ENCODE measurements around the gene PCDHA8. TPM values are rescaled to one million over a fixed set of nuclear protein-coding genes. Genes with fewer than 3 reads are reported as not detected.
"Not testable (repeated sequence)": the region's sequence is repeated elsewhere in the genome, so short reads cannot be mapped to it uniquely, and the experiment has no call there.

Gene PCDHA8
- total and polyA plus RNA-seq, 4 donors: 0.63 to 4.3 (median 1.6) TPM

- 11% methylated on average over 11 of the region's 18 CpGs for WGBS (ENCODE audit: insufficient coverage)
- H3K27ac ChIP-seq (ENCODE audit: low read depth, low read length): no peak overlapping the region
- peaks cover 14% of the 10 kb centered on the region for H3K9me3 ChIP-seq (ENCODE audit: control insufficient read depth, insufficient read depth, low read length)
- H3K36me3 ChIP-seq (ENCODE audit: control insufficient read depth, insufficient read depth, low read length): peaks cover 12% of the 10 kb centered on the region
- peak in 1 of 6 donors; percentile 28 for DNase-seq (ENCODE audit: low read depth in 4 of 6, low spot score in 6 of 6)
- no peaks in the 10 kb centered on the region for H3K4me1 ChIP-seq (ENCODE audit: control insufficient read depth, insufficient read depth, low read length)
- H3K27me3 ChIP-seq (ENCODE audit: control insufficient read depth, insufficient read depth, low read length): no peaks in the 10 kb centered on the region
- peak overlapping the region; percentile 9 for H3K4me3 ChIP-seq (ENCODE audit: low read depth, low read length)
Observed at GRCh38 chr5:140828362-140828737, 12.6 kb upstream of the PCDHA8 start.

GRCh38 chr5:140829511-140830501, 11.2 kb upstream of the PCDHA8 start:
- H3K36me3 ChIP-seq (ENCODE audit: control insufficient read depth, insufficient read depth, low read length); H3K4me3 ChIP-seq (ENCODE audit: low read depth, low read length); H3K27me3 ChIP-seq (ENCODE audit: control insufficient read depth, insufficient read depth, low read length); DNase-seq (ENCODE audit: low read depth in 4 of 6, low spot score in 6 of 6); H3K27ac ChIP-seq (ENCODE audit: low read depth, low read length); H3K4me1 ChIP-seq (ENCODE audit: control insufficient read depth, insufficient read depth, low read length): not testable (repeated sequence)
- peaks cover 13% of the 10 kb centered on the region for H3K9me3 ChIP-seq (ENCODE audit: control insufficient read depth, insufficient read depth, low read length)
- WGBS (ENCODE audit: insufficient coverage): 32% methylated on average over 100 of the region's 106 CpGs

GRCh38 chr5:140833993-140834392, 7.0 kb upstream of the PCDHA8 start, which contains the start of gene PCDHA7:
Gene PCDHA7, plus strand, starts transcription at chr5:140834269. Its CDS starts 115 bp downstream, at chr5:140834384.
- H3K27ac ChIP-seq (ENCODE audit: low read depth, low read length): no peak within 1 kb of the TSS
- H3K4me1 ChIP-seq (ENCODE audit: control insufficient read depth, insufficient read depth, low read length): no peaks in the 10 kb centered on the region
- DNase-seq (ENCODE audit: low read depth in 4 of 6, low spot score in 6 of 6): peak in 2 of 6 donors; percentile 21 to 67
- peaks cover 16% of the 10 kb centered on the region for H3K9me3 ChIP-seq (ENCODE audit: control insufficient read depth, insufficient read depth, low read length)
- H3K36me3 ChIP-seq (ENCODE audit: control insufficient read depth, insufficient read depth, low read length): peaks cover 17% of the 10 kb centered on the region
- no peaks in the 10 kb centered on the region for H3K27me3 ChIP-seq (ENCODE audit: control insufficient read depth, insufficient read depth, low read length)
- no peak within 1 kb of the TSS for H3K4me3 ChIP-seq (ENCODE audit: low read depth, low read length)
- no CpG with 5 or more reads among the region's 8 CpGs for WGBS (ENCODE audit: insufficient coverage)

GRCh38 chr5:140834439-140835008, 6.5 kb upstream of the PCDHA8 start:
- not testable (repeated sequence) for H3K4me1 ChIP-seq (ENCODE audit: control insufficient read depth, insufficient read depth, low read length); H3K4me3 ChIP-seq (ENCODE audit: low read depth, low read length); H3K27ac ChIP-seq (ENCODE audit: low read depth, low read length); H3K27me3 ChIP-seq (ENCODE audit: control insufficient read depth, insufficient read depth, low read length)
- whole genome bisulfite sequencing (ENCODE audit: insufficient coverage): 14% methylated on average over 23 of the region's 38 CpGs
- H3K36me3 ChIP-seq (ENCODE audit: control insufficient read depth, insufficient read depth, low read length): peaks cover 17% of the 10 kb centered on the region
- H3K9me3 ChIP-seq (ENCODE audit: control insufficient read depth, insufficient read depth, low read length): peaks cover 16% of the 10 kb centered on the region
- peak in 1 of 6 donors; percentile 8 for DNase-seq (ENCODE audit: low read depth in 4 of 6, low spot score in 6 of 6)

- DNase-seq (ENCODE audit: low read depth in 4 of 6, low spot score in 6 of 6): no peak
- Histone ChIP-seq H3K36me3 (ENCODE audit: control insufficient read depth, insufficient read depth, low read length) (peaks cover 10% of the 10 kb centered on the region), H3K9me3 (ENCODE audit: control insufficient read depth, insufficient read depth, low read length) (peaks cover 13% of the 10 kb centered on the region), H3K27me3 (ENCODE audit: control insufficient read depth, insufficient read depth, low read length) (no peaks in the 10 kb centered on the region), H3K4me1 (ENCODE audit: control insufficient read depth, insufficient read depth, low read length) (no peaks in the 10 kb centered on the region), H3K4me3 (ENCODE audit: low read depth, low read length) (no peak overlapping the region), H3K27ac (ENCODE audit: low read depth, low read length) (no peak overlapping the region)
- WGBS (ENCODE audit: insufficient coverage): 33% methylated on average over 103 of the region's 103 CpGs
Observed at GRCh38 chr5:140835622-140836510, 5.1 kb upstream of the PCDHA8 start.

GRCh38 chr5:140842798-140843733, 2.1 kb downstream of the PCDHA8 start:
- peaks cover 3% of the 10 kb centered on the region for H3K9me3 ChIP-seq (ENCODE audit: control insufficient read depth, insufficient read depth, low read length)

GRCh38 chr5:140848139-140849102, 7.4 kb downstream of the PCDHA8 start, which contains the start of gene PCDHA9:
Gene PCDHA9, plus strand, starts transcription at chr5:140848382. Its CDS starts 114 bp downstream, at chr5:140848496.
- not testable (repeated sequence) for H3K36me3 ChIP-seq (ENCODE audit: control insufficient read depth, insufficient read depth, low read length); H3K4me3 ChIP-seq (ENCODE audit: low read depth, low read length); H3K27ac ChIP-seq (ENCODE audit: low read depth, low read length); H3K9me3 ChIP-seq (ENCODE audit: control insufficient read depth, insufficient read depth, low read length); H3K4me1 ChIP-seq (ENCODE audit: control insufficient read depth, insufficient read depth, low read length); H3K27me3 ChIP-seq (ENCODE audit: control insufficient read depth, insufficient read depth, low read length)
- WGBS (ENCODE audit: insufficient coverage): 21% methylated on average over 23 of the region's 48 CpGs
- DNase-seq (ENCODE audit: low read depth in 4 of 6, low spot score in 6 of 6): peak in 2 of 6 donors; percentile 4 to 30

More at GRCh38 chr5:140842798-140843733, 2.1 kb downstream of the PCDHA8 start:
- H3K4me3 ChIP-seq (ENCODE audit: low read depth, low read length): no peak overlapping the region
- no peak for DNase-seq (ENCODE audit: low read depth in 4 of 6, low spot score in 6 of 6)
- WGBS (ENCODE audit: insufficient coverage): 38% methylated on average over 86 of the region's 87 CpGs
- H3K4me1 ChIP-seq (ENCODE audit: control insufficient read depth, insufficient read depth, low read length): no peaks in the 10 kb centered on the region
- H3K27ac ChIP-seq (ENCODE audit: low read depth, low read length): no peak overlapping the region
- H3K27me3 ChIP-seq (ENCODE audit: control insufficient read depth, insufficient read depth, low read length): no peaks in the 10 kb centered on the region
- no peaks in the 10 kb centered on the region for H3K36me3 ChIP-seq (ENCODE audit: control insufficient read depth, insufficient read depth, low read length)
